ENCODE measurements around the gene CDC27.
"Not testable (repeated sequence)": the region's sequence is repeated elsewhere in the genome, so short reads cannot be mapped to it uniquely, and the experiment has no call there.

The CDC27 gene, protein sequence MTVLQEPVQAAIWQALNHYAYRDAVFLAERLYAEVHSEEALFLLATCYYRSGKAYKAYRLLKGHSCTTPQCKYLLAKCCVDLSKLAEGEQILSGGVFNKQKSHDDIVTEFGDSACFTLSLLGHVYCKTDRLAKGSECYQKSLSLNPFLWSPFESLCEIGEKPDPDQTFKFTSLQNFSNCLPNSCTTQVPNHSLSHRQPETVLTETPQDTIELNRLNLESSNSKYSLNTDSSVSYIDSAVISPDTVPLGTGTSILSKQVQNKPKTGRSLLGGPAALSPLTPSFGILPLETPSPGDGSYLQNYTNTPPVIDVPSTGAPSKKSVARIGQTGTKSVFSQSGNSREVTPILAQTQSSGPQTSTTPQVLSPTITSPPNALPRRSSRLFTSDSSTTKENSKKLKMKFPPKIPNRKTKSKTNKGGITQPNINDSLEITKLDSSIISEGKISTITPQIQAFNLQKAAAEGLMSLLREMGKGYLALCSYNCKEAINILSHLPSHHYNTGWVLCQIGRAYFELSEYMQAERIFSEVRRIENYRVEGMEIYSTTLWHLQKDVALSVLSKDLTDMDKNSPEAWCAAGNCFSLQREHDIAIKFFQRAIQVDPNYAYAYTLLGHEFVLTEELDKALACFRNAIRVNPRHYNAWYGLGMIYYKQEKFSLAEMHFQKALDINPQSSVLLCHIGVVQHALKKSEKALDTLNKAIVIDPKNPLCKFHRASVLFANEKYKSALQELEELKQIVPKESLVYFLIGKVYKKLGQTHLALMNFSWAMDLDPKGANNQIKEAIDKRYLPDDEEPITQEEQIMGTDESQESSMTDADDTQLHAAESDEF
- total RNA-seq = 60.2 reads per million, percentile 72 among the genes with 10 or more reads in this experiment

DNA sequence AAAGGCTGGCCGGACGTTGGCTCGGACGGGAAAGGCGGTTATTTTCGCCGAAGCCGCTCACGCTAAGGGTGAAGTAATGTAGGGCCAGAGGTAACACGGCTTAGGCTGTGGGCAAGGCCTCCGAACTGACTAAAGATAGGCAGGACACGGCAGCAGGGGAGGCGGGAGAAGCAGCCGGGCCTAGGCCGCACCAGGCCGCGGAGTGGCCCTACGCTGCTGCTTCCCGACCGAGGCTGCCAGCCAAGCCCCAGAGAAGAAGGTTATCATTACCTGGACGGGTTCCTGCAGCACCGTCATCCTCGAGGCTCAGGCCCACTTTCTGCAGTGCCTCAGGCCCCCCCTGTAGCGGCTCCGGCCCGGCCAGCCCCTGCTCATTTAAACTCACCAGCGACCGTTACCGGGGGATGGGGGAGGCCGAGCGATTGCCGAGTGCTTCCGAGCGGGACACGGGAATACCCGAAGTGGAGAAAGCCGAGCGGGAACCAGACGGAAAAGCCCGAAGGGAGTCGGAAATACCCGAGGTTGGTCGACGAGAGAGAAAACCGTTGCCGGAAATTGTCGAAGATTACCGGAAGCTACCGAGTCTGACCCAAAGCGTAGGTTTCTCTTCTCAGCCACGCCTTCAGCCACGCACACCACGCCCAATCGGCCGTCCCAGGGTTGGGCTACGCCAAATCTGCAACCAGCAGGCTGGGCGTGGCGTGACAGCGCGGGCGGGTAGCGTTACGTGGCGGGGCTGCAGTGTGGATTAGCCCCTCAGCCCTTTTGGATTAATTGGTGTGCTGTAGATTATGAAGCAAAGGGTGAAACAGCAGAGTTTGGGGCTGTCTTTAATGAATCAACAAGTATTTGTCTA, at the start of gene CDC27:
TSS of gene CDC27 (minus strand) at position 420 of the 856 bp plus-strand sequence. CDS start at position 297, 123 bp downstream.
- DNase-seq = peak; percentile 100

DNA sequence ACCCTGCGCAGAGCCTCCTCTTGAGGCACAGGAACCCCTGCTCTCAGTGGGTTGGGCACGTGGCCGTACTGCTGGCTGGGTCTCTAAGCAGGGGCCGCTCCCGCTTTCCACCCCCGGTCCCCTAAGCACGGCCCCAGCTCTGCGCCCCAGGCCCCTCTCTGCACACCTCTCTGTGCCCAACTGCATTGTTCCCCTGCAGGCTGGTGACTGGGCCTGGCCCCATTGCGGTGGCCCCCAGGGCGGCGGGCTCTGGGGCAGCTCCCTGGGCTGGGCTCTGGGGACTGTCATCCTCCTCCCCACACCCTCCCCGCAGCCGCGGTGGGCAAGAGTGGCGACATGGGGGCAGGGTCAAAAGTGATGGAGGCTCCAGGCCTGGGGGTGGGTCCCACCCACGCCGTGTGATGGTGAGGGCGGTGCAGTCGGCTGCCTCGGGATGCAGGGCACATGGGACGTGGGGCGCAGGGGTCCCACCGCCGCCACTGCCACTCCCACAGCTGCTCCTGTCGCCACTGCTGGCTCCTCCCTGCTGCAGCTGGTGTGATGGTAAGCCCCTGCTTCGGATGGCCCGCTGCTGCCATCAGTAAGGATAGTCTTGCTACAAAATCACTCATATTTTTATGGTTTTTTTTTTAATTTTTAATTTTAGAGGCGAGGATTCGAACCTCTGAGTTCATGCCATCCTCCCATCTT, 49.4 kb upstream of the CDC27 start:
- no peak for DNase-seq

GRCh38 chr17:47237841-47238240, 48.7 kb upstream of the CDC27 start:
- DNase-seq = no peak

GRCh38 chr17:47235923-47236322, 46.8 kb upstream of the CDC27 start:
- DNase-seq = no peak

GRCh38 chr17:47235506-47235905, 46.4 kb upstream of the CDC27 start:
- no peak for DNase-seq

- no peak for DNase-seq
Observed at GRCh38 chr17:47232465-47232864, 43.4 kb upstream of the CDC27 start.

GRCh38 chr17:47231866-47232265, 42.8 kb upstream of the CDC27 start:
- DNase-seq = no peak

- DNase-seq = no peak
Observed at GRCh38 chr17:47231334-47231733, 42.2 kb upstream of the CDC27 start.

DNA sequence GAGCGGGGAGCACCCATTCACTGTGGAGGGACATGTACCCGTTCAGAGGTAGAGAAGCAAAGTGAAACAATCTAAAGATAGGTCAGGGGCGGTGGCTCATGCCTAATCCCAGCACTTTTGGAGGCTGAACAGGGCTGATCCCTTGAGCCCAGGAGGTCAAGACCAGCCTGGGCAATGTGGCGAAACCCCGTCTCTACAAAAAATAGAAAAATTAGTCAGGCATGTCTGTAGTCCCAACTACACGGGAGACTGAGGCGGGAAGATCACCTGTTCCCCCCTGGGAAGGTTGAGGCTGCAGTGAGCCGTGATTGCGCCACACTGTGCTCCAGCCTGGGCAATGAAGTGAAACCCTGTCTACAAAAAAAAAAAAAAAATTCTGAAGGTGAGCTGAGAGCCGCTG, 41.8 kb upstream of the CDC27 start:
- DNase-seq = no peak

GRCh38 chr17:47229535-47230443, 40.7 kb upstream of the CDC27 start:
- DNase-seq = peak; percentile 50

DNA sequence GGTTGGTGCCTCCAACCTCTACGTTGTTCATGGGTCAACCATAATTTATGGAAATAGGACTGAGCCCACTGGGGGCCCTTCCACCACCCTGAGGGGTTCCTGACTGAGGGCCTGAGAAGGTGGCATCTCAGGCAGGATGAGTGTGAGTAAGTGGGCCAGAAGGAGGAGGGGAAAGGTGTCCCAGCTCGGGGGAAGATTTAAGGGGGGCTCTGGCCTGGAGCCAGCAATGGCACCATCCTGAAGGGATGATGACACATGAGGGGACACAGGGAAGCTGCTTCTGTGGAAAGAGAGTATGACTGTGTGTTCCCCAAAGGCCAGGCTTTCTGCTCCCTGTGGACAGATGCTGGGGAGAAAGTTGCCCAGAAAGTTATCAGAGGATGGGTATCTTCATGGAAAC, 38.8 kb upstream of the CDC27 start:
- no peak for DNase-seq

GRCh38 chr17:47225911-47226688, 37.0 kb upstream of the CDC27 start:
- DNase-seq = no peak

- no peak for DNase-seq
Observed at GRCh38 chr17:47225436-47225858, 36.4 kb upstream of the CDC27 start.

GRCh38 chr17:47224966-47225365, 35.9 kb upstream of the CDC27 start:
- no peak for DNase-seq

DNA sequence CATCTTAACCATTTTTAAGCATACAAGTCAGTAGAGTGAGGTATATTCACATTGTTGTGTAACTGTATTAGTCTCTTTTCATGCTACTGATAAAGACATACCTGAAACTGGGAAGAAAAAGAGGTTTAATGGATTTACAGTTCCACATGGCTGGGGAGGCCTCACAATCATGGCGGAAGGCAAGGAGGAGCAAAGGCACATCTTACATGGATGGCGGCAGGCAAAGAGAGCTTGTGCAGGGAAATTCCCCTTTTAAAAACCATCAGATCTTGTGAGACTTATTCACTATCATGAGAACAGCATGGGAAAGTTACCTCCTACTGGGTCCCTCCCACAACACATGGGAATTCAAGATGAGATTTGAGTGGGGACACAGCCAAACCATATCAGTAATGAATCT, 35.0 kb upstream of the CDC27 start:
- DNase-seq = not testable (repeated sequence)

- DNase-seq = no peak
Observed at GRCh38 chr17:47223460-47223859, 34.4 kb upstream of the CDC27 start.

- no peak for DNase-seq
Observed at GRCh38 chr17:47223007-47223406, 33.9 kb upstream of the CDC27 start.

DNA sequence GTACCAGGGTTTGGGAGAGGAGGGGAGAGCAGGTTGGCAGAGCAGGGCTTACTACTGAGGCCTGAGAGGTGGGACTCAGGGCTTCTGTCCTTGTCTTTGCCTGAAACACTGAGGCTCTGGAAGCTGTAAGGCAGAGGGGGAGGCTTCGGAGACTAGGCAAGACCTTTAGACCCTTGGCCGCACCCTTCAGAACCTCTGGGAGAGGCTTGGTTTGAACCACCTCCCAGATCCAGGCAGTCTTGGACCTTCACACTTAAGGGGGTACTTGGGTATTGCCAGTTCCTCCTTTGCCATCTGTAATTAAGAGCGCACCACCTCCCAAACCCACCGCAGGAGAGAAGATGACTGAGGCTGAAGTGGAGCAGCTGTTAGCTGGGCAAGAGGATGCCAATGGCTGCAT, 33.0 kb upstream of the CDC27 start:
- no peak for DNase-seq

GRCh38 chr17:47221154-47221553, 32.1 kb upstream of the CDC27 start:
- no peak for DNase-seq

DNA sequence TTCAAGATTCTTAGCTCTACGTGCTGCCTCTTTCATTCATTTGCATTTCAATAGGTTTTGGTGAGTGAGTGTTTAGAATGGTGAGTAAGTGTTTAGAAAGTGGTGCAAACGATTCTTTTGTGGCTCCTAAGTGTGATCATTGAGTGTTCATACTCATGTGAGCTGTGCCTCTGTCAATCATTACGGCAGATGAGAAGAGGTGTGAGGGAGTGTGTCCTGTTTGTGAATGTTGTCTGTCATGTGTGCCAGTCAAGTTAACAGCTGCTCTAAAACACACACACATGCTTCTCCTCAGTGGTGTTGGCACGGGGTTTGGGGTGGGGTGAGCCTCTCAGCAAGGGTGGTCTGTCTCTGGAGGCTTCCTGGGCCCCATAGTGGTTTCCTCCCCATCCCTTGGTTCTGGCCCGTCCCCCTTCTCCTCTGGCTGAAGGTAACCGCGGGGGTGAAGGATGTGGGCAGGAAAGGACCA, 31.5 kb upstream of the CDC27 start:
- DNase-seq = no peak

Measured in effector CD4-positive, alpha-beta T cell (primary cell).